Skin epidermis (tissue), 12 donors: ENCODE data around the gene DNAJC30.
A peak's percentile ranks its signal among the peaks of the same experiment; 100 is the strongest.

Source experiments
- H3K27ac ChIP-seq, 21 experiments: fragments of 200-600 bp; sonication (generic) in 11 of 21; one replicate each; pipeline ENCODE4 v1.5.0; 2020; ENCODE audit warnings: mild to moderate bottlenecking in 3 of 21, inconsistent platforms in 2 of 21, moderate library complexity in 2 of 21
- H3K4me3 ChIP-seq, 7 experiments: fragments of 200-600 bp; sonication (generic) in 2 of 7; one replicate each; pipeline ENCODE4 v1.5.0; 2020; ENCODE audit warnings: inconsistent platforms in 2 of 7, mild to moderate bottlenecking in 2 of 7, moderate library complexity in 1 of 7

Gene DNAJC30

GRCh38 chr7:73712773-73713172, 29.5 kb upstream of the DNAJC30 start:
- Histone ChIP-seq H3K4me3 (no peak overlapping the region), H3K27ac (no peak overlapping the region)

- Histone ChIP-seq H3K27ac (no peak overlapping the region), H3K4me3 (no peak overlapping the region)
Observed at GRCh38 chr7:73708961-73709549, 25.8 kb upstream of the DNAJC30 start.

- no peak overlapping the region for H3K27ac ChIP-seq
- no peak overlapping the region for H3K4me3 ChIP-seq
Observed at GRCh38 chr7:73707045-73707631, 23.9 kb upstream of the DNAJC30 start.

GRCh38 chr7:73706126-73707044, 23.1 kb upstream of the DNAJC30 start:
- H3K27ac ChIP-seq, result peak overlapping the region in 1 of 21 experiments; percentile 53
- H3K4me3 ChIP-seq, result no peak overlapping the region

- Histone ChIP-seq H3K4me3 (no peak overlapping the region), H3K27ac (peak overlapping the region in 2 of 21 experiments; percentile 41 to 53)
Observed at GRCh38 chr7:73705551-73705920, 22.3 kb upstream of the DNAJC30 start.

GRCh38 chr7:73704640-73705550, 21.6 kb upstream of the DNAJC30 start:
- Histone ChIP-seq H3K4me3 (no peak overlapping the region), H3K27ac (peak overlapping the region in 2 of 21 experiments; percentile 41 to 53)

GRCh38 chr7:73703757-73704639, 20.7 kb upstream of the DNAJC30 start:
- Histone ChIP-seq H3K4me3 (no peak overlapping the region), H3K27ac (peak overlapping the region in 2 of 21 experiments; percentile 25 to 41)

GRCh38 chr7:73703225-73703624, 20.0 kb upstream of the DNAJC30 start:
- Histone ChIP-seq H3K27ac (peak overlapping the region in 1 of 21 experiments; percentile 25), H3K4me3 (no peak overlapping the region)

- Histone ChIP-seq H3K4me3 (no peak overlapping the region), H3K27ac (no peak overlapping the region)
Observed at GRCh38 chr7:73702665-73703064, 19.4 kb upstream of the DNAJC30 start.

GRCh38 chr7:73702226-73702625, 19.0 kb upstream of the DNAJC30 start:
- Histone ChIP-seq H3K4me3 (no peak overlapping the region), H3K27ac (no peak overlapping the region)

GRCh38 chr7:73701357-73701995, 18.2 kb upstream of the DNAJC30 start:
- no peak overlapping the region for H3K4me3 ChIP-seq
- H3K27ac ChIP-seq, result no peak overlapping the region

- Histone ChIP-seq H3K4me3 (no peak overlapping the region), H3K27ac (no peak overlapping the region)
Observed at GRCh38 chr7:73700581-73701134, 17.4 kb upstream of the DNAJC30 start.

- no peak overlapping the region for H3K27ac ChIP-seq
Observed at GRCh38 chr7:73700069-73700423, 16.8 kb upstream of the DNAJC30 start.

GRCh38 chr7:73699370-73700068, 16.3 kb upstream of the DNAJC30 start:
- Histone ChIP-seq H3K4me3 (no peak overlapping the region), H3K27ac (no peak overlapping the region)

More at GRCh38 chr7:73700069-73700423, 16.8 kb upstream of the DNAJC30 start:
- H3K4me3 ChIP-seq, result no peak overlapping the region

GRCh38 chr7:73698410-73698809, 15.2 kb upstream of the DNAJC30 start:
- Histone ChIP-seq H3K27ac (no peak overlapping the region), H3K4me3 (no peak overlapping the region)

GRCh38 chr7:73696372-73696771, 13.1 kb upstream of the DNAJC30 start:
- Histone ChIP-seq H3K27ac (no peak overlapping the region), H3K4me3 (no peak overlapping the region)

GRCh38 chr7:73690646-73691045, 7.4 kb upstream of the DNAJC30 start:
- H3K4me3 ChIP-seq, result no peak overlapping the region
- H3K27ac ChIP-seq, result no peak overlapping the region

GRCh38 chr7:73688288-73688687, 5.0 kb upstream of the DNAJC30 start:
- Histone ChIP-seq H3K27ac (no peak overlapping the region), H3K4me3 (no peak overlapping the region)
